Neural cell (in vitro differentiated cells): ENCODE measurements around the gene OR51V1.

Experiments used
- CTCF ChIP-seq: fragments of 450-650 bp; IDR thresholded peaks from 2 replicates; pipeline ENCODE4 v1.5.1; 2014; ENCODE audit warnings: antibody characterized with exemption, mild to moderate bottlenecking, moderate library complexity; ENCODE audit not compliant: poor library complexity, severe bottlenecking
- EP300 ChIP-seq: fragments of 450-650 bp; conservative IDR thresholded peaks from 2 replicates; pipeline ENCODE4 v1.6.1; 2014; ENCODE audit warnings: antibody characterized with exemption, mild to moderate bottlenecking, moderate library complexity; ENCODE audit not compliant: poor library complexity, severe bottlenecking
- TAF1 ChIP-seq: IDR thresholded peaks from 2 replicates; pipeline ENCODE4 v1.6.1; 2012; ENCODE audit warnings: low read depth

GRCh38 chr11:5239046-5239445 lies 38.6 kb upstream of the OR51V1 start:
- no peak for TF ChIP-seq CTCF
- TF ChIP-seq TAF1: no peak
- TF ChIP-seq EP300: no peak
